Activated T-helper 17 cell treated with anti-CD3 and anti-CD28 coated beads, Interleukin-2, amount 50 U/mL, for 72 hours (primary cell): ENCODE data around the gene CES5A. TPM values are rescaled to one million over a fixed set of nuclear protein-coding genes. Genes with fewer than 3 reads are reported as not detected.
"Not testable (repeated sequence)": the region's sequence is repeated elsewhere in the genome, so short reads cannot be mapped to it uniquely, and the experiment has no call there.

Experiments
- ATAC-seq: fragments of 150-1000 bp; cut with Tn5 transposase; replicated peaks from 2 replicates; pipeline ENCODE4 v1.10.0; 2021; ENCODE audit warnings: mild to moderate bottlenecking, moderate library complexity
- H3K27ac Mint-ChIP-seq: one replicate; pipeline ENCODE4 v1.8.0; 2022; ENCODE audit warnings: mixed read lengths
- H3K27me3 Mint-ChIP-seq: one replicate; pipeline ENCODE4 v1.8.0; 2022; ENCODE audit warnings: mixed read lengths
- H3K36me3 Mint-ChIP-seq: one replicate; pipeline ENCODE4 v1.8.0; 2022; ENCODE audit warnings: low read depth, mild to moderate bottlenecking, mixed read lengths
- H3K4me1 Mint-ChIP-seq: one replicate; pipeline ENCODE4 v1.8.0; 2022; ENCODE audit warnings: mixed read lengths
- H3K4me3 Mint-ChIP-seq: one replicate; pipeline ENCODE4 v1.8.0; 2022; ENCODE audit warnings: mild to moderate bottlenecking, mixed read lengths
- H3K9me3 Mint-ChIP-seq: one replicate; pipeline ENCODE4 v1.8.0; 2022; ENCODE audit warnings: mixed read lengths
- total RNA-seq, 2 donors: library from RNA; stranded (reverse); gene quantifications; one replicate each; pipeline ENCODE4 v1.2.3, GENCODE V29; 2022

CES5A gene
- total RNA-seq, 2 donors from 2014 or later = not detected

DNA sequence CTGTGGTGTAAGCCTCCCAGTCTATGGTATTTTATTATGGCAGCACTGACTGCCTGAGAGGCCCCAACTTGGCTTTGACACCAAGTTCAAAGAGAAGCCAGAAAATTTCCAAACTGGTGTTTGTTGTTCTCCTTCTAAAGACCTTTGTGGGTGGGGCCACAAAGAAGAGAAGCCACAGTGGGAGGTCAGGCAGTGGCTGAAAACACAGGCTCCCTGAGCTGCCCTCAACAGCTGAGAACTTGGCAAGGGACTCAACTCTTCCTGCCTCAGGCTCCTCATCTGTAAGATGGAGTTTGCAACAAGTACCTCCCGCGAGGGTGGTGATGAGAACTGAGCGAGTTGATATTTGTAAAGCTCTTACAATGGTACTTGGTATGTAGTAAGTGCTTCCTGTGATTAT lies 18.2 kb downstream of the CES5A start:
- Mint-ChIP-seq H3K27me3 (peaks cover 20% of the 10 kb centered on the region), H3K4me1 (no peaks in the 10 kb centered on the region), H3K27ac (no peak overlapping the region)

DNA sequence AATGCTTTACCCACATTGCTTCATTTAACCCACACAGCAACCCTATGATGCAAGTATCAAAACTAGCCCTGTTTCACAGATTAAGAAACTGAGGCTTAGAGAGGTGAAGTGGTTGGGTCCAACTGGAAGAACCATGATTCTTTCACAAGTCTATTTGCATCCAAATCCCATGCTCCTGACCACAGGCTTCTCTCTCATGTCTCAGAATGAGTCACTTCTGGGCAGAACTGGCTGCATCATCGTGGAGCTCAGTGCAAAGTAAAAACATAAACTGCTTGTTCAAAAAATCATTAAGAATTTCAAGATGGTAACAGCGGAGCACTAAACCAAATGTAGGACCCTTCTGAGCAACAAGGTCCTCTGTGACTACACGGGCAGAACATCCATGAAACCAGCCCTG lies 22.1 kb downstream of the CES5A start:
- Mint-ChIP-seq H3K27me3 (peaks cover 27% of the 10 kb centered on the region), H3K27ac (no peak overlapping the region), H3K9me3 (no peaks in the 10 kb centered on the region), H3K4me3 (no peak overlapping the region), H3K4me1 (no peaks in the 10 kb centered on the region), H3K36me3 (no peaks in the 10 kb centered on the region)
- ATAC-seq = no peak

More for the DNA sequence above, 18.2 kb downstream of the CES5A start:
- no peaks in the 10 kb centered on the region for H3K9me3 Mint-ChIP-seq
- H3K36me3 Mint-ChIP-seq = no peaks in the 10 kb centered on the region
- no peak for ATAC-seq
- H3K4me3 Mint-ChIP-seq = no peak overlapping the region

DNA sequence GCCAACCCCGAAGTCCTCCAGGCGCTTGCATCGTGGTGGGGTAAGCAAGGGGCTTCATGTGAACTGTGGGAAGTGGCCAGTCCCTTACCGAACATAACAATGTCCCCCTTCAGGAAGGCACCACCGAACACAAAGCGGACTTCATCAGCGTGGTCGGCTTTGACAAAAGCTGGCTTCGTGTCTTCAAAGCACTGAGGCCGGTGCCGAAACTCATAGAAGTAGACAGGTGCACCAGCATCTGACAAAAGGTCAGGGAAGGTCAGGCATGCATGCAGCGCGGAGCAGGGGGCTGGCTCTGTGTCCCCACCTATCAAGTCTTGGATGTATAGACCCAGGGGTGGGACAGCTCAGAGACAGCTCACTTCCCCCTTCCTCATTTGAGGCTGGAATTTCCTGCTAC lies 25.6 kb downstream of the CES5A start:
- Mint-ChIP-seq H3K9me3 (no peaks in the 10 kb centered on the region), H3K27me3 (peaks cover 28% of the 10 kb centered on the region), H3K27ac (no peak overlapping the region), H3K4me3 (no peak overlapping the region), H3K4me1 (no peaks in the 10 kb centered on the region), H3K36me3 (no peaks in the 10 kb centered on the region)
- no peak for ATAC-seq

DNA sequence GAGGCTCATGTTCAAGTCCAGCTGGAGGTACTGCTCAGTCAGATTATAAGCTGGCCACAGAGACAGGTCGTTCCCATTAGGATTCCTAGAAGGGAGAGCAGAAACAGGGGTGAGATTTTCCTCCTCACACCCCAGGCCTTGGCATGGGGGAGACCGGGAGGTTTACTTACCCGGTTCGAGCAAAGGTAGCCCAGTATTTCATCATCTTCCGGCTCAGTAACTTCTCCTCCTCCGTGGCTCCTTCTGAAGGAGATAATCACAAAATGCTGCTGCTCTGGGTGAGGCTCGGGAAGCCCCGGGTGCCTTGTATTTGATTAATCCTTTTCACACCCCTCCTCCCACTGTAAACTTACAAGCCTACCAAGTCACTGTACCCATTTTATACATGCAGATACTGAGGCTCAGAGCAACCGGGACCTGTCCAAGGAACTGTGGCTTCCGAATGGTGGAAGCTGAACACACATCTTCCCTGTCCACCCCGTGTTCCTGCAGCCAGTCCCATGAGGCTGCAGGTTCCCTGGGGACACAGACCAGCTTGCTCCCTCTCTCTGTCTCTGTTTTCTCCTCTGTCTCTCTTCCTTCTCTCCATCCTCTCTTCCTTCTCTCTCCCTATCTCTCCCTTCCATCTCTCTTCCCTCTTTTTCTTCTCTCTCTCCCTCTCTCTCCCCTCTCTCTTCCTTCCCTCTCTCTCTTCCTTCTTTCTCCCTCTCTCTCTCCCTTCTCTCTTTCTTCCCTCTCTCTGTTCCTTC lies 28.4 kb downstream of the CES5A start:
- Mint-ChIP-seq H3K4me1 (no peaks in the 10 kb centered on the region), H3K27ac (no peak overlapping the region), H3K9me3 (no peaks in the 10 kb centered on the region), H3K27me3 (peaks cover 28% of the 10 kb centered on the region), H3K36me3 (no peaks in the 10 kb centered on the region), H3K4me3 (no peak overlapping the region)
- no peak for ATAC-seq

DNA sequence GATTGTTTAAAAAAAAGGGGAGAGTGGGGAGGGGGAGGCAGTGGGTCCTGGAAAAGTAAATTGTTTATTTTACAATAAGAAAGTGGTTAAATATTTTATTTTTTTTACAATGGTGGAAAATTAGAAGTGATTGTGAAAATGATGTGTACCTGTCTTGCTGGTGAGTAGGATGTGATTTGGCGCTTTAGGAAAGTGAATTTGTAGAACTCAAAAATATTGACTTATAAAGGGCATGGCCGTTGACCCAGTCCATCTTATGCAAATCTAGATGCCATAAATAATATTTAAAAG lies 32.1 kb downstream of the CES5A start:
- ATAC-seq = no peak
- H3K27me3 Mint-ChIP-seq = peaks cover 16% of the 10 kb centered on the region
- no peaks in the 10 kb centered on the region for H3K4me1 Mint-ChIP-seq
- H3K4me3 Mint-ChIP-seq = no peak overlapping the region
- no peaks in the 10 kb centered on the region for H3K9me3 Mint-ChIP-seq
- H3K27ac Mint-ChIP-seq = no peak overlapping the region
- no peaks in the 10 kb centered on the region for H3K36me3 Mint-ChIP-seq

DNA sequence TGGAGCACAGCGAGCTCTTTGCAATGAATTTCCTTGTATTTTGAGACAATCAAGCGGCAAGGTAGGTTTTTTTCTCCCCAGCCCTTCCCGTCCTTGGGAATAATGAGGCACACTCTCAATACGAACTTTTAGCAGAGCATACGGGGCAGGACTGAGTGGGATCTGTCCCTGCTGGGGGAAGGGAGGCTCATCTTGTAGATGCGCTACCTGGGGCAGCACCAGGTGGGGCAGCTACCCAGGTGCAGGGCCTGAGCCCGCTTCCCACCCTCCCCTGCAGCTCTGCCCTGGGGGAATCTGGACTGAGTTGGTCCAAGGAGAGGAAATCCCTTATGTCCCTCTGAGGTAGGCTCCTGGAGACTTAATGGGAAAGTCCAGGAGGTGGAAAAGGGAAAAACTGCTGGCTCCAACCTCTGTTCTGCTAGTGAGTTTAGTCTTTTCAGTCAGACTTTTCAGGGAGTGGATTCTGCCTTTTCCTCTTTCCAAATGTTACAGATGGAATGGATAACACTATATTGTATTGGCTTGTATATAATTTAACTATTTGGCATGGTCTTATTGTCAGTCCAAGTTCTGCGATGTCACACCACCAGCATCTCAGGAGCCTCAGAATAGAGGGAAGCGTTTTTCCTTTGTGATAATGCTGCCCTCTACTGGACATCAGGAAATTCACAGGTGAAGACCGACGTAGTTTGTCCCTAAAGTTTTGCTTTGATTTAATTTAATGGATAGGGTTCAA lies 32.6 kb downstream of the CES5A start:
- no peak overlapping the region for H3K27ac Mint-ChIP-seq

DNA sequence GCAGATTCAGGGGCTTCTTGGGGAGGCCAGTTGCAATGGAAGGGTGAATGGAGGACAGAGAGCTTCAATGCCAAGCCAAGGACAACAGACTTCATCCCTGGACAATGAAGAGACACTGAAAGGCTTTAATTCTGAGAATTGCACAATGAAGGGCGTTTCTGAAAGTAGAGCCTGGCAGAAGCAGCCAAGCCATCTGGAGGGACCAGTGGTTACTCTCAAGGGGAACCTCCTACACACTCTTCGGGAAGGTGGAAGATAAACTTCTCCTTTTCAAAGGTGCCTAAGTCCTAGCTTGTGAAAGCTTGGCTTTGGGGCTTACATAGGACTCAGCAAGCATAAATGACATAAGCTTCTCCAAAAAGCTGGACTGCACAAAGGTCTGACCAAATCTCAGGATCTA lies 36.1 kb downstream of the CES5A start:
- H3K36me3 Mint-ChIP-seq = no peaks in the 10 kb centered on the region
- H3K4me3 Mint-ChIP-seq = no peak overlapping the region
- H3K27ac Mint-ChIP-seq = no peak overlapping the region
- peaks cover 10% of the 10 kb centered on the region for H3K27me3 Mint-ChIP-seq
- ATAC-seq = no peak
- H3K9me3 Mint-ChIP-seq = no peaks in the 10 kb centered on the region
- H3K4me1 Mint-ChIP-seq = no peaks in the 10 kb centered on the region

More for the DNA sequence above, 32.6 kb downstream of the CES5A start:
- ATAC-seq = peak; percentile 29
- H3K36me3 Mint-ChIP-seq = no peaks in the 10 kb centered on the region
- H3K27me3 Mint-ChIP-seq = peaks cover 16% of the 10 kb centered on the region
- no peaks in the 10 kb centered on the region for H3K9me3 Mint-ChIP-seq
- no peak overlapping the region for H3K4me3 Mint-ChIP-seq
- no peaks in the 10 kb centered on the region for H3K4me1 Mint-ChIP-seq

DNA sequence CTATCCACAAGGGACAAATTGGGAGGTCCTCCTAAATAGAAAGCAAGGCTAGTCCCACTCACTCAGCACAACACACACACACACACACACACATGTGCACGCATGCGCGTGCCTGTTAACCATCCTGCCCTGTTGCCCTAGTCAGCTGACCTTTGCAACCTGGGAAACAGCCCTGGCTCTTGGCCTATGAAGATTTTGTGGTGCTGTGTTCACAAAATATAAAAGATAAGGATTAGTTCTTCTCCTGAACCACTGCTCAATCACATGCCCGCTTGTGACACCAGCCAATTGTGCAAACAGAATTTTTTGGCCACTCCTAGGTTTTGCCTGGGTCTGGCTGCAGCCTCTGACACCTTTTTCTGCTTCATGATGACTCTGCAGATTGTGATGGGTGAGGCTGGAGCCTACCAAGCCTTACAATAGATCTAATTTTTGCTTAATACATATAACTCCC lies 39.0 kb downstream of the CES5A start:
- Mint-ChIP-seq H3K27me3 (peaks cover 6% of the 10 kb centered on the region), H3K4me1 (no peaks in the 10 kb centered on the region), H3K36me3 (no peaks in the 10 kb centered on the region), H3K4me3 (no peak overlapping the region), H3K27ac (no peak overlapping the region), H3K9me3 (no peaks in the 10 kb centered on the region)
- ATAC-seq = no peak

DNA sequence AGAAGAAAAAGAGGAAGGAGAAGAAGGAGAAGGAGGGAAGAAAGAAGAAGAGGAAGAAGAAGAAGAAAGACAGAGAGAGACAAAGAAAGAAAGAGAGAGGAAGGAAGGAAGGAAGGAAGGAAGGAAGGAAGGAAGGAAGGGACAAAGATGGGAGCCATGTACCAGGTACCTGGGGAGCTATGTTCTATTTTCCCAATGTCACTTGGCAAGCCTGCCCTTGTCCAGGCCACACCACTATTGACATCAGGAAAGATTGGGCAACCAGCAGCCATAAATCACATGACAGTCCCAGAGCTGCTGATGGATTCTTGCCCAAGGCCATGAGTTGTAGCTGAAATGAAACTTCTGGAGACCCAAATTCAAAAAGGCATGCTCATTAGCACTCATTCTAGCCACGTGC lies 39.6 kb downstream of the CES5A start:
- Mint-ChIP-seq H3K4me3 (no peak overlapping the region), H3K4me1 (no peaks in the 10 kb centered on the region), H3K27ac (no peak overlapping the region), H3K27me3 (peaks cover 6% of the 10 kb centered on the region), H3K9me3 (no peaks in the 10 kb centered on the region), H3K36me3 (no peaks in the 10 kb centered on the region)
- ATAC-seq = no peak

DNA sequence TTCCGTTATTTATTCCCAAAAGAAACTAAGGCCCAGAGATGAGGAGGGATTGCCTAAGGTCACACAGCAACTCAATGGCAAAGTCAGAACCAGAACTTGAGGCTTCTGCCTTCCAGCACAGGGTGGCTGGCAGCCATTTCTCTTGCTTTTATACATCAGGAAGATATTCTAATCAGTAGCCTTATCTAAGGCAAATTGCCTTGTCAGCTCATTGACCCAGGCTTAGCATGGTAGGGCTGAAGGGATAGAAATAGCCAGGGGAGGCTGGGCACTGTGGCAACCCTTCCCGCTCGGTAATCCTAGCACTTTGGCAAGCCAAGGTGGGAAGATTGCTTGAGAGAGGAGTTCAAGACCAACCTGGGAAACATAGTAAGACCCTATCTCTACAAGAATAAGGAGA lies 40.0 kb downstream of the CES5A start:
- not testable (repeated sequence) for H3K36me3 Mint-ChIP-seq, H3K4me3 Mint-ChIP-seq, H3K27ac Mint-ChIP-seq, ATAC-seq, H3K27me3 Mint-ChIP-seq, H3K4me1 Mint-ChIP-seq, H3K9me3 Mint-ChIP-seq

DNA sequence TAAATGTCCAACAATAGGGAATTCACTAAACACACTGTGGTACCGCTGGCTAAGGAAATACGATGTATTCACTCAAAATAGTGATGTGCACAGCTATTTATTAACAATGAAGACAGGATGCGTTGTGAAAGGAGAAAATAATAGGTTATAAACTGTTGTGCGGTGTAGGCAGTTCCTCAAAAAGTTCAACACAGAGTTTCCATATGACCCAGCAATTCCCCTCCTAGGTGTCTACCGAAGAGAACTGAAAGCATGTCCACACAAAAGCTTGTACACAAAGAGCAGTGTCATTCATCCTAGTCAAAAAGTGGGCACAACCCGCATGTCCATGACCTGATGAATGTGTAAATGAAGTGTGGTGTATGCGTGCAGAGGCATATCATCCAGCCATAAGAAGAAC lies 41.1 kb downstream of the CES5A start:
- Mint-ChIP-seq H3K27ac (no peak overlapping the region), H3K9me3 (no peaks in the 10 kb centered on the region), H3K36me3 (no peaks in the 10 kb centered on the region), H3K27me3 (peaks cover 8% of the 10 kb centered on the region), H3K4me1 (no peaks in the 10 kb centered on the region), H3K4me3 (no peak overlapping the region)
- ATAC-seq = no peak

DNA sequence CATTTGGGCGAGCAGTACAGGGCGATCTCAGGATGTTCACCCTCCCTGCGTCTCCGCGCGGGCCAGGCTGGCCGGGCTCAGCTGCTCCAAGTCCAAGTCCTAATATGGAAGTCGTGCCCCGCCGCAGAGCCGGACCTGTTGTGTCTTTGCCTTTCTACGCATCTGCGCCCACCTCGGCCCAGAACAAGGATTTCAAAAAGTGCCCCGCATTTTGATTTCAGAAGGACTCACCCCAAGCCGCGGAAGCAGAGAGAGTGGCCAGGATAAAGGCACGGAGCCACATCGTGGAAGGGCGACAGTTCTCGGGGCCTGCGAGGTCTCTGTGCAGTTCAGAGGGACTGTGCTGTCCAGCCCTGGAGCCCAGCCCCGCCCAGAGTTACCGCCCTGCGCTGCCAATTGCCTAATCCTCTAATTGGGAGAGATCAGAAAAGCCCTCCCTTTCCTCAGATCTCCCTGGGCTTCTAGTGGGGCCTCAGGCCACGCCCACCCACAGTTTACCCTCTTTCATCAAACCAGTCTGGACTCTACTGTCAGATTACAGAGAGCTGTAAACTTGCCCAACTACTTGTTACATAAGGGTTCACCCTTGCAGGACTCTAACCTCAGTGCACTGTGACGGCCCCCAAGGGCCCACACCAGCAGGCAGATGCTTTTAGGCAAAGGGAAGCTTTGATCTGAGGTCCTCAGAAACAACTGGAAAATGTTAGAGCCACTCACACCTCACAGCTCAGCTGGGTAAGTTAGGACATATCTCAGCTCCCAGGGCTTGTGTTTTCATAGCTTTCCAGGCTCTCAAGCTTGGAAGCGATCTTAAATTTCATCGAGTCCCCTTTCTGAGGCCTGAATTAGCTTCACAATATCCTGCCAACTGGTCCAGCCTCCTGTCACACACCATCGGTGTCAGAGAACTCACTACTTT lies 42.1 kb downstream of the CES5A start, which contains the start of gene CES1:
CES1 (minus strand) TSS at position 324 of the 919 bp plus-strand sequence; CDS start at position 283, 41 bp downstream.
- peaks cover 9% of the 10 kb centered on the region for H3K27me3 Mint-ChIP-seq
- no peak within 1 kb of the TSS for H3K27ac Mint-ChIP-seq
- no peaks in the 10 kb centered on the region for H3K9me3 Mint-ChIP-seq
- no peaks in the 10 kb centered on the region for H3K4me1 Mint-ChIP-seq
- no peaks in the 10 kb centered on the region for H3K36me3 Mint-ChIP-seq
- ATAC-seq = no peak
- no peak within 1 kb of the TSS for H3K4me3 Mint-ChIP-seq

DNA sequence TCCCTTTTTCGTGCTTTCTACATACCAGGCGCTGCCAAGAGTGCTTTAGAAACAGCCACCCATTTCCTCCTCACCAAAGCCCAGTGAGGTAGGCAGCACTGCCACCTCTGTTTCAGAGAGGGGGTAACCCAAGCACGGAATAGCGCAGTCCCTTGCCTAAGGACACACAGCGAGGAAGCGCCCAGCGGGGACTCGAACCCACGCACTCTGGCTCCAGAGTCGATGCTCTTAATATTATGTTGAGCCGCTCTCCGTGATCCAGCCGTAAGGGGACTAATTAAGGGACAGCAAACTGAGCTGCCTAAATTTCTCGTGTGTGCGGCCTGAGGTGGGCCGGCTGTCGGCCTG lies 42.8 kb downstream of the CES5A start:
- no peaks in the 10 kb centered on the region for H3K36me3 Mint-ChIP-seq
- H3K27ac Mint-ChIP-seq = no peak overlapping the region
- H3K4me3 Mint-ChIP-seq = no peak overlapping the region

DNA sequence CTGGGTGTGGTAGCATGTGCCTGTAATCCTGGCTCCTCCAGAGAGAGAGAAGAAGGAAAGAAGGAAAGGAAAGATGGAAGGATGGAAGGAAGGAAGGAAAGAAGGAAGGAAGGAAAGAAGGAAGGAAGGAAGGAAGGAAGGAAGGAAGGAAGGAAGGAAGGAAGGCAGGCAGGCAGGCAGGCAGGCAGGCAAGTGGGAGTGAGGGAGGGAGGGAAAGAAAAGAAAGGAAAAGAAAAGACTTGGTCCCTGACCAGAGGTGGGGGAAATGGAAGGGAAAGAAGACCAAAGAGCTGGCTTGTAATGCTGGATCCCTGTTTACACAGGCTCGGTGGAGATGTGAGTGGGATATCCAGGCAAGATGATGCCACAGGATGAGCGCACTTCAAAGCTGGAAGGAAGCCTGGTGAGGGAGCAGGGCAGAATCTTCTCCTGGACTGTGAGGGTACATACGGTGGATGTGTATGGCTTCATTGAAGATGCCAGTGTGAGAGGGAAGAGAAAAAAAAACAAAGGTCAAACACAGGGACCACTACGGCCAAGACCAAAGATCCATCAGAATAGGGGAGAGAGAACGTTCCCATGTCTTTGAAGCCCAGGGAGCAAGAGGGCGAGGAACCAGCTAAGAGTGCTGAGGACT lies 44.4 kb downstream of the CES5A start:
- Mint-ChIP-seq H3K27me3 (peaks cover 9% of the 10 kb centered on the region), H3K36me3 (no peaks in the 10 kb centered on the region), H3K27ac (no peak overlapping the region), H3K4me1 (no peaks in the 10 kb centered on the region), H3K9me3 (no peaks in the 10 kb centered on the region), H3K4me3 (no peak overlapping the region)
- ATAC-seq = no peak

More for the DNA sequence above, 42.8 kb downstream of the CES5A start:
- Mint-ChIP-seq H3K27me3 (peaks cover 9% of the 10 kb centered on the region), H3K9me3 (no peaks in the 10 kb centered on the region), H3K4me1 (no peaks in the 10 kb centered on the region)
- no peak for ATAC-seq
